Smooth muscle cell (in vitro differentiated cells): ENCODE data around the gene MPRIP. TPM values are rescaled to one million over a fixed set of nuclear protein-coding genes. Genes with fewer than 3 reads are reported as not detected.
"Not testable (repeated sequence)": the region's sequence is repeated elsewhere in the genome, so short reads cannot be mapped to it uniquely, and the experiment has no call there.

ENCODE experiments used
- DNase-seq: peaks from one replicate; lab custom pipeline; 2025; ENCODE audit not compliant: unreplicated experiment; lab: John Stamatoyannopoulos, UW
- H2AFZ ChIP-seq: fragments of 200-600 bp; sonication (generic); 2 replicates; pipeline ENCODE4 v1.6.0; 2016; ENCODE audit warnings: antibody characterized with exemption, low read depth, mild to moderate bottlenecking
- H3F3A ChIP-seq: fragments of 200-600 bp; sonication (generic); 2 replicates; pipeline ENCODE4 v1.6.0; 2017; ENCODE audit warnings: antibody characterized with exemption, low read depth
- H3K27ac ChIP-seq: fragments of 200-600 bp; sonication (generic); 2 replicates; pipeline ENCODE4 v1.5.1; 2016; ENCODE audit warnings: low read depth, mild to moderate bottlenecking
- H3K27me3 ChIP-seq: fragments of 200-600 bp; sonication (generic); 2 replicates; pipeline ENCODE4 v1.6.1; 2016; ENCODE audit warnings: low read depth, mild to moderate bottlenecking
- H3K36me3 ChIP-seq: fragments of 200-600 bp; sonication (generic); 2 replicates; pipeline ENCODE4 v1.5.1; 2016; ENCODE audit warnings: low read depth
- H3K4me1 ChIP-seq: fragments of 200-600 bp; sonication (generic); 2 replicates; pipeline ENCODE4 v1.5.1; 2016; ENCODE audit warnings: low read depth
- H3K4me2 ChIP-seq: fragments of 200-600 bp; sonication (generic); 2 replicates; pipeline ENCODE4 v1.6.0; 2016; ENCODE audit warnings: mild to moderate bottlenecking
- H3K4me3 ChIP-seq: fragments of 200-600 bp; sonication (generic); 2 replicates; pipeline ENCODE4 v1.5.1; 2016; ENCODE audit warnings: mild to moderate bottlenecking
- H3K79me2 ChIP-seq: fragments of 200-600 bp; sonication (generic); 2 replicates; pipeline ENCODE4 v1.6.0; 2016; ENCODE audit warnings: low read depth, mild to moderate bottlenecking
- H3K9ac ChIP-seq: fragments of 200-600 bp; sonication (generic); 2 replicates; pipeline ENCODE4 v1.6.0; 2016; ENCODE audit warnings: low read depth
- H3K9me3 ChIP-seq: fragments of 200-600 bp; sonication (generic); replicated peaks from 2 replicates; pipeline ENCODE4 v1.5.1; 2016; ENCODE audit warnings: low read depth
- H4K20me1 ChIP-seq: fragments of 200-600 bp; sonication (generic); 2 replicates; pipeline ENCODE4 v1.6.0; 2016; ENCODE audit warnings: low read depth
- CTCF ChIP-seq: fragments of 200-600 bp; sonication (generic); IDR thresholded peaks from 2 replicates; pipeline ENCODE4 v1.5.1; 2017; ENCODE audit warnings: borderline replicate concordance, mild to moderate bottlenecking, antibody characterized with exemption; ENCODE audit not compliant: insufficient read depth, poor library complexity, severe bottlenecking
- WGBS: methylation state at CpG from one replicate; pipeline ENCODE4 v1.1.7; 2016; ENCODE audit warnings: low lambda C conversion rate; 5-methylcytosine and 5-hydroxymethylcytosine counted together
- polyA plus RNA-seq: library from polyadenylated mRNA; unstranded; fragments of >200 nt; fragmentation: Nextera tagmentation; extraction: Ambion mirVana; gene quantifications from 2 replicates; pipeline ENCODE4 v1.2.1, GENCODE V29; 2016
- total RNA-seq: library from RNA; depleted of rRNA; stranded (reverse); fragments of >200 nt; gene quantifications from 2 replicates; pipeline ENCODE4 v1.2.3, GENCODE V29; 2014

MPRIP gene
- total and polyA plus RNA-seq, 2 experiments from 2014 or later, result 58.8 to 69.3 TPM

DNA sequence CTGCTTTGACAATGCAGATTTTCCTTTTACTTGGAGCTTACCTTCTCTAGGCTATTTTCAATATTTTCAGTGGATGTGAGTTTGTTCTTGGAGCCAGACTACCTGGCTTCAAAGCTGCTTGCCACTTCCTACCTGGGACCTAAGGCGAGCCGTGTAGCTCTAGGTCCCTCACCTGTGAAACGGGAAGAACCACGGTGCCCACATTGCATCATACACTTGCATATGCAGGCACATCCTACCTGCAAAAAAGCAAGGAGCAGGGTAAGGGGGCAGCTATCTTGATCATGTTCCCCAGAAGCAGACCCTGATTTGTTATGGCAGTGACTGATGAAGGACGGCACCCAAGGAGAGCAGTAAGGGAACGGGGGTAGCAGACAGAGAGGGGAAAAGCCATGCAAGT, 27.0 kb upstream of the MPRIP start:
- no peak overlapping the region for H3K4me3 ChIP-seq
- no peaks in the 10 kb centered on the region for H3K36me3 ChIP-seq
- H3K9me3 ChIP-seq, result no peaks in the 10 kb centered on the region
- H4K20me1 ChIP-seq, result no peaks in the 10 kb centered on the region
- WGBS, result 89% methylated on average over 6 of the region's 6 CpGs
- no peak for DNase-seq
- H3F3A ChIP-seq, result no peaks in the 10 kb centered on the region
- H3K27me3 ChIP-seq, result no peaks in the 10 kb centered on the region
- no peaks in the 10 kb centered on the region for H3K79me2 ChIP-seq
- no peak overlapping the region for H3K27ac ChIP-seq
- no peak overlapping the region for H3K4me2 ChIP-seq
- H3K9ac ChIP-seq, result no peak overlapping the region
- TF ChIP-seq CTCF, result no peak
- H2AFZ ChIP-seq, result no peak overlapping the region
- H3K4me1 ChIP-seq, result no peaks in the 10 kb centered on the region

GRCh38 chr17:17016199-17017197, 25.8 kb upstream of the MPRIP start:
- H2AFZ ChIP-seq, H3K4me3 ChIP-seq, DNase-seq, H3K27me3 ChIP-seq, H3F3A ChIP-seq, H3K79me2 ChIP-seq, H3K4me2 ChIP-seq, H3K36me3 ChIP-seq, H4K20me1 ChIP-seq, H3K27ac ChIP-seq, H3K4me1 ChIP-seq, H3K9me3 ChIP-seq, H3K9ac ChIP-seq: not testable (repeated sequence)
- WGBS, result 92% methylated on average over 8 of the region's 8 CpGs

- Histone ChIP-seq H3K79me2 (no peaks in the 10 kb centered on the region), H3K4me2 (no peak overlapping the region)
- no peak for DNase-seq
Measured at GRCh38 chr17:17017343-17018014, 24.8 kb upstream of the MPRIP start.

More at GRCh38 chr17:17017343-17018014, 24.8 kb upstream of the MPRIP start:
- Histone ChIP-seq H3K9ac (no peak overlapping the region), H2AFZ (no peak overlapping the region), H3K27ac (peak overlapping the region; percentile 66), H3K4me3 (no peak overlapping the region), H3F3A (peaks cover under 1% of the 10 kb centered on the region), H3K36me3 (no peaks in the 10 kb centered on the region), H4K20me1 (no peaks in the 10 kb centered on the region), H3K4me1 (peaks cover 14% of the 10 kb centered on the region), H3K9me3 (no peaks in the 10 kb centered on the region), H3K27me3 (no peaks in the 10 kb centered on the region)
- 86% methylated on average over 8 of the region's 8 CpGs for WGBS
- TF ChIP-seq CTCF, result no peak
